GM23338 (cell line): ENCODE measurements around the gene MYO18A. TPM values are rescaled to one million over a fixed set of nuclear protein-coding genes. Genes with fewer than 3 reads are reported as not detected.
A peak's percentile ranks its signal among the peaks of the same experiment; 100 is the strongest.

ENCODE experiments used
- ATAC-seq: fragments of 200-7000 bp; cut with Tn5 transposase; 3 replicates; pipeline ENCODE4 v1.9.1; 2020
- DNase-seq: peaks from one replicate; pipeline ENCODE4 v3.0.0-alpha.2; 2015; ENCODE audit warnings: low spot score
- H2AFZ ChIP-seq: fragments of 200-600 bp; sonication (generic); 2 replicates; pipeline ENCODE4 v1.8.0; 2016; ENCODE audit warnings: antibody characterized with exemption, mild to moderate bottlenecking, moderate library complexity
- H3F3A ChIP-seq: fragments of 200-600 bp; sonication (generic); replicated peaks from 2 replicates; pipeline ENCODE4 v1.8.0; 2017; ENCODE audit warnings: antibody characterized with exemption, mixed run types, low read depth
- H3K27ac ChIP-seq: fragments of 200-600 bp; sonication (generic); 2 replicates; pipeline ENCODE4 v1.6.1; 2016; ENCODE audit warnings: low read depth
- H3K27me3 ChIP-seq: fragments of 200-600 bp; sonication (generic); 2 replicates; pipeline ENCODE4 v1.8.0; 2016; ENCODE audit warnings: mild to moderate bottlenecking, mixed run types, moderate library complexity; ENCODE audit not compliant: insufficient read depth
- H3K36me3 ChIP-seq: fragments of 200-600 bp; sonication (generic); 2 replicates; pipeline ENCODE4 v1.8.0; 2016; ENCODE audit warnings: mild to moderate bottlenecking; ENCODE audit not compliant: insufficient read depth
- H3K4me1 ChIP-seq: fragments of 200-600 bp; sonication (generic); 2 replicates; pipeline ENCODE4 v1.8.0; 2016; ENCODE audit warnings: mild to moderate bottlenecking, moderate library complexity; ENCODE audit not compliant: insufficient read depth
- H3K4me2 ChIP-seq: fragments of 200-600 bp; sonication (generic); 2 replicates; pipeline ENCODE4 v1.7.1; 2017; ENCODE audit warnings: mixed run types
- H3K4me3 ChIP-seq: fragments of 200-600 bp; sonication (generic); 2 replicates; pipeline ENCODE4 v1.6.1; 2016; ENCODE audit warnings: mixed run types
- H3K79me2 ChIP-seq: fragments of 200-600 bp; sonication (generic); replicated peaks from 2 replicates; pipeline ENCODE4 v1.8.0; 2017; ENCODE audit warnings: mild to moderate bottlenecking; ENCODE audit not compliant: insufficient read depth
- H3K9me2 ChIP-seq: fragments of 200-600 bp; sonication (generic); 2 replicates; pipeline ENCODE4 v1.8.0; 2017; ENCODE audit not compliant: insufficient read depth
- H4K20me1 ChIP-seq: fragments of 200-600 bp; sonication (generic); replicated peaks from 2 replicates; pipeline ENCODE4 v1.8.0; 2017; ENCODE audit warnings: mild to moderate bottlenecking; ENCODE audit not compliant: insufficient read depth
- H3K27ac Mint-ChIP-seq: 2 replicates; pipeline ENCODE4 v1.8.0; 2020; ENCODE audit warnings: inconsistent platforms, mild to moderate bottlenecking, moderate library complexity, mixed read lengths
- H3K27me3 Mint-ChIP-seq: 3 replicates; pipeline ENCODE4 v1.8.0; 2022; ENCODE audit warnings: low read depth, mild to moderate bottlenecking, moderate library complexity, mixed read lengths, inconsistent platforms; ENCODE audit not compliant: insufficient read depth, poor library complexity
- H3K36me3 Mint-ChIP-seq: 3 replicates; pipeline ENCODE4 v1.8.0; 2021; ENCODE audit warnings: low read depth, mild to moderate bottlenecking, inconsistent platforms, moderate library complexity, mixed read lengths
- H3K4me1 Mint-ChIP-seq: 3 replicates; pipeline ENCODE4 v1.8.0; 2020; ENCODE audit warnings: mild to moderate bottlenecking, inconsistent platforms, mixed read lengths
- H3K4me3 Mint-ChIP-seq: 3 replicates; pipeline ENCODE4 v1.8.0; 2021; ENCODE audit warnings: moderate library complexity, mild to moderate bottlenecking, inconsistent platforms, mixed read lengths
- H3K9me3 Mint-ChIP-seq: 3 replicates; pipeline ENCODE4 v1.8.0; 2020; ENCODE audit warnings: moderate library complexity, mild to moderate bottlenecking, inconsistent platforms, mixed read lengths
- CREB1 ChIP-seq: fragments of 250-450 bp; sonication (Bioruptor Pico); IDR thresholded peaks from 2 replicates; pipeline ENCODE4 v1.5.0; 2020; ENCODE audit warnings: low read depth, mild to moderate bottlenecking, moderate library complexity
- EZH2 ChIP-seq: fragments of 200-600 bp; sonication (generic); IDR thresholded peaks from one replicate; pipeline ENCODE4 v1.8.0; 2017; ENCODE audit warnings: antibody characterized with exemption, mild to moderate bottlenecking, low read depth; ENCODE audit not compliant: unreplicated experiment
- EZH2phosphoT487 ChIP-seq: fragments of 200-600 bp; sonication (generic); IDR thresholded peaks from one replicate; pipeline ENCODE4 v1.8.1; 2018; ENCODE audit warnings: antibody characterized with exemption; ENCODE audit not compliant: unreplicated experiment
- JUNB ChIP-seq: IDR thresholded peaks from one replicate; pipeline ENCODE4 v1.6.1; 2016; ENCODE audit warnings: antibody characterized with exemption; ENCODE audit not compliant: unreplicated experiment
- NANOG ChIP-seq: IDR thresholded peaks from 2 replicates; pipeline ENCODE4 v1.6.1; 2016; ENCODE audit warnings: antibody characterized with exemption, borderline replicate concordance
- POLR2AphosphoS5 ChIP-seq: IDR thresholded peaks from 2 replicates; pipeline ENCODE4 v1.6.1; 2016; ENCODE audit warnings: antibody characterized with exemption, low read depth
- STAT1 ChIP-seq: IDR thresholded peaks from one replicate; pipeline ENCODE4 v1.6.1; 2016; ENCODE audit warnings: antibody characterized with exemption; ENCODE audit not compliant: unreplicated experiment
- ZNF114 ChIP-seq: fragments of 250-450 bp; sonication (Bioruptor Pico); IDR thresholded peaks from 2 replicates; pipeline ENCODE4 v1.5.0; 2020; ENCODE audit warnings: mild to moderate bottlenecking, moderate library complexity
- ZNF331 ChIP-seq: fragments of 250-450 bp; sonication (Bioruptor Pico); IDR thresholded peaks from 2 replicates; pipeline ENCODE4 v1.5.0; 2020; ENCODE audit warnings: low read depth, mild to moderate bottlenecking, moderate library complexity
- polyA plus RNA-seq: library from polyadenylated mRNA; unstranded; fragments of >200 nt; fragmentation: Nextera tagmentation; extraction: Ambion mirVana; gene quantifications from 2 replicates; pipeline ENCODE4 v1.2.1, GENCODE V29; 2016
- total RNA-seq: library from RNA; depleted of rRNA; stranded (reverse); fragments of >200 nt; shearing (Covaris generic); gene quantifications from 2 replicates; pipeline ENCODE4 v1.2.3, GENCODE V29; 2014
- TF ChIP-seq, protein P1 (sequence below): IDR thresholded peaks from 2 replicates; pipeline ENCODE4 v1.6.1; 2016; ENCODE audit warnings: antibody characterized with exemption
- TF ChIP-seq, protein P2 (sequence below), 2 experiments: fragments of 200-600 bp in 1 of 2; sonication (generic) in 1 of 2; conservative IDR thresholded peaks; 2 replicates each; pipeline versions ENCODE4 v1.5.1 to v1.6.1; 2016 to 2017; ENCODE audit warnings: antibody characterized with exemption in 2 of 2, low read depth in 2 of 2, mild to moderate bottlenecking in 2 of 2, moderate library complexity in 1 of 2
- TF ChIP-seq, protein P3 (sequence below): fragments of 250-450 bp; sonication (Bioruptor Pico); IDR thresholded peaks from 2 replicates; pipeline ENCODE4 v1.5.0; 2020; ENCODE audit warnings: mild to moderate bottlenecking, moderate library complexity
- TF ChIP-seq, protein P4 (sequence below): IDR thresholded peaks from one replicate; pipeline ENCODE4 v1.6.1; 2018; ENCODE audit warnings: antibody characterized with exemption; ENCODE audit not compliant: unreplicated experiment

MYO18A gene
- total and polyA plus RNA-seq, 2 experiments from 2014 or later, result 18.3 to 37.5 TPM

DNA sequence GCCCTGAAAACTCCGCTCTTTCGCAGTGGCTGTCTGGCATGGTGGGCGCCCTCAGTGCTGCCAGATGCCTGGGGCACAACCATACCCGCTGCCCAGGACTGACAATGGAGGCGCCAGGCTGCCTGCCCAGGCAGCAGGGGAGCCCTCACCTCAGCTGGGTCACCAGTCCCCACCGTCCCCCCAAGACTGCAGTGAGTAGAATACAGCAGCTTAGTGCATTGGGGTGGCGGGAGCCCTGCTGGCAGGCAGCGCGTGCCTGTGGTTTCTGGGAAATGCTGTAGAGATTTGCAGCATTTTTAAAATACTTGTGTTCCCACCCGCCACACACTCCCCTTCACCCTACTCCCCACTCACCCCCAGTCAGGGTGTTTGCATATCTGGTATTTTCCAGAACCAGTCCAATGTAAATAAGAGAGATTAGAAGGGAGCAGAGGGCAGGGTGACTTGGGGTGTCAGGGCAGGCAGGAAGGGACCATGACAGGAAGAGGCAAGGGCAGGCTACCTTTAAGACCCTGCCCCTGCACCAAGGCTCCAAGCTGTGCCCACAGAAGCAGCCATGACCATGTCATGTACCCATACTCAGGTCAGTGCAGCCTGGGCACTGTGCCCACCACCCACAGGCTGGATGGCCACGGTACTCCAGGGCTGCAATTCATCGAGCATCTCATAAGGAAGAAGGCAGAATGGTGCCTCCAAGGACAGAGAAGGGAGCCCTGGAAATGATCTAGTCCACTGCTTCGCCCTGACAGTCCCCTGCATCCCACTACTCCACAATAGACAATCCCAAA, 21.5 kb downstream of the MYO18A start:
- no peak for DNase-seq
- H3K79me2 ChIP-seq, result peaks cover 18% of the 10 kb centered on the region; the same call in 1 of the 2 replicates
- no peak for ATAC-seq

More for the DNA sequence above, 21.5 kb downstream of the MYO18A start:
- Mint-ChIP-seq H3K27me3 (peaks cover 10% of the 10 kb centered on the region), H3K36me3 (no peaks in the 10 kb centered on the region; the same call in 2 of the 3 replicates), H3K4me3 (no peak overlapping the region), H3K27ac (peak overlapping the region; percentile 5; the same call in 1 of the 2 replicates), H3K9me3 (no peaks in the 10 kb centered on the region), H3K4me1 (peaks cover 41% of the 10 kb centered on the region)
- Histone ChIP-seq H3K4me1 (peaks cover 11% of the 10 kb centered on the region; the same call in 1 of the 2 replicates), H3K36me3 (no peaks in the 10 kb centered on the region), H4K20me1 (peaks cover 10% of the 10 kb centered on the region; the same call in 1 of the 2 replicates), H3K9me2 (no peaks in the 10 kb centered on the region), H2AFZ (no peak overlapping the region), H3K4me2 (no peak overlapping the region), H3K27me3 (no peaks in the 10 kb centered on the region), H3K4me3 (no peak overlapping the region), H3F3A (no peaks in the 10 kb centered on the region), H3K27ac (no peak overlapping the region)
- TF ChIP-seq, protein P1, sequence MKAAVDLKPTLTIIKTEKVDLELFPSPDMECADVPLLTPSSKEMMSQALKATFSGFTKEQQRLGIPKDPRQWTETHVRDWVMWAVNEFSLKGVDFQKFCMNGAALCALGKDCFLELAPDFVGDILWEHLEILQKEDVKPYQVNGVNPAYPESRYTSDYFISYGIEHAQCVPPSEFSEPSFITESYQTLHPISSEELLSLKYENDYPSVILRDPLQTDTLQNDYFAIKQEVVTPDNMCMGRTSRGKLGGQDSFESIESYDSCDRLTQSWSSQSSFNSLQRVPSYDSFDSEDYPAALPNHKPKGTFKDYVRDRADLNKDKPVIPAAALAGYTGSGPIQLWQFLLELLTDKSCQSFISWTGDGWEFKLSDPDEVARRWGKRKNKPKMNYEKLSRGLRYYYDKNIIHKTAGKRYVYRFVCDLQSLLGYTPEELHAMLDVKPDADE, result no peak
- TF ChIP-seq EZH2, result no peak
- TF ChIP-seq ZNF331 (CRISPR knock-in tag), result no peak
- TF ChIP-seq STAT1, result no peak
- TF ChIP-seq CREB1 (CRISPR knock-in tag), result no peak
- TF ChIP-seq ZNF114, result no peak
- TF ChIP-seq, protein P2, sequence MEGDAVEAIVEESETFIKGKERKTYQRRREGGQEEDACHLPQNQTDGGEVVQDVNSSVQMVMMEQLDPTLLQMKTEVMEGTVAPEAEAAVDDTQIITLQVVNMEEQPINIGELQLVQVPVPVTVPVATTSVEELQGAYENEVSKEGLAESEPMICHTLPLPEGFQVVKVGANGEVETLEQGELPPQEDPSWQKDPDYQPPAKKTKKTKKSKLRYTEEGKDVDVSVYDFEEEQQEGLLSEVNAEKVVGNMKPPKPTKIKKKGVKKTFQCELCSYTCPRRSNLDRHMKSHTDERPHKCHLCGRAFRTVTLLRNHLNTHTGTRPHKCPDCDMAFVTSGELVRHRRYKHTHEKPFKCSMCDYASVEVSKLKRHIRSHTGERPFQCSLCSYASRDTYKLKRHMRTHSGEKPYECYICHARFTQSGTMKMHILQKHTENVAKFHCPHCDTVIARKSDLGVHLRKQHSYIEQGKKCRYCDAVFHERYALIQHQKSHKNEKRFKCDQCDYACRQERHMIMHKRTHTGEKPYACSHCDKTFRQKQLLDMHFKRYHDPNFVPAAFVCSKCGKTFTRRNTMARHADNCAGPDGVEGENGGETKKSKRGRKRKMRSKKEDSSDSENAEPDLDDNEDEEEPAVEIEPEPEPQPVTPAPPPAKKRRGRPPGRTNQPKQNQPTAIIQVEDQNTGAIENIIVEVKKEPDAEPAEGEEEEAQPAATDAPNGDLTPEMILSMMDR (conservative IDR thresholded peaks at IDR 0.05; ENCODE audit: low read depth in 2 of 2), result no peak
- TF ChIP-seq JUNB, result no peak
- TF ChIP-seq, protein P3, sequence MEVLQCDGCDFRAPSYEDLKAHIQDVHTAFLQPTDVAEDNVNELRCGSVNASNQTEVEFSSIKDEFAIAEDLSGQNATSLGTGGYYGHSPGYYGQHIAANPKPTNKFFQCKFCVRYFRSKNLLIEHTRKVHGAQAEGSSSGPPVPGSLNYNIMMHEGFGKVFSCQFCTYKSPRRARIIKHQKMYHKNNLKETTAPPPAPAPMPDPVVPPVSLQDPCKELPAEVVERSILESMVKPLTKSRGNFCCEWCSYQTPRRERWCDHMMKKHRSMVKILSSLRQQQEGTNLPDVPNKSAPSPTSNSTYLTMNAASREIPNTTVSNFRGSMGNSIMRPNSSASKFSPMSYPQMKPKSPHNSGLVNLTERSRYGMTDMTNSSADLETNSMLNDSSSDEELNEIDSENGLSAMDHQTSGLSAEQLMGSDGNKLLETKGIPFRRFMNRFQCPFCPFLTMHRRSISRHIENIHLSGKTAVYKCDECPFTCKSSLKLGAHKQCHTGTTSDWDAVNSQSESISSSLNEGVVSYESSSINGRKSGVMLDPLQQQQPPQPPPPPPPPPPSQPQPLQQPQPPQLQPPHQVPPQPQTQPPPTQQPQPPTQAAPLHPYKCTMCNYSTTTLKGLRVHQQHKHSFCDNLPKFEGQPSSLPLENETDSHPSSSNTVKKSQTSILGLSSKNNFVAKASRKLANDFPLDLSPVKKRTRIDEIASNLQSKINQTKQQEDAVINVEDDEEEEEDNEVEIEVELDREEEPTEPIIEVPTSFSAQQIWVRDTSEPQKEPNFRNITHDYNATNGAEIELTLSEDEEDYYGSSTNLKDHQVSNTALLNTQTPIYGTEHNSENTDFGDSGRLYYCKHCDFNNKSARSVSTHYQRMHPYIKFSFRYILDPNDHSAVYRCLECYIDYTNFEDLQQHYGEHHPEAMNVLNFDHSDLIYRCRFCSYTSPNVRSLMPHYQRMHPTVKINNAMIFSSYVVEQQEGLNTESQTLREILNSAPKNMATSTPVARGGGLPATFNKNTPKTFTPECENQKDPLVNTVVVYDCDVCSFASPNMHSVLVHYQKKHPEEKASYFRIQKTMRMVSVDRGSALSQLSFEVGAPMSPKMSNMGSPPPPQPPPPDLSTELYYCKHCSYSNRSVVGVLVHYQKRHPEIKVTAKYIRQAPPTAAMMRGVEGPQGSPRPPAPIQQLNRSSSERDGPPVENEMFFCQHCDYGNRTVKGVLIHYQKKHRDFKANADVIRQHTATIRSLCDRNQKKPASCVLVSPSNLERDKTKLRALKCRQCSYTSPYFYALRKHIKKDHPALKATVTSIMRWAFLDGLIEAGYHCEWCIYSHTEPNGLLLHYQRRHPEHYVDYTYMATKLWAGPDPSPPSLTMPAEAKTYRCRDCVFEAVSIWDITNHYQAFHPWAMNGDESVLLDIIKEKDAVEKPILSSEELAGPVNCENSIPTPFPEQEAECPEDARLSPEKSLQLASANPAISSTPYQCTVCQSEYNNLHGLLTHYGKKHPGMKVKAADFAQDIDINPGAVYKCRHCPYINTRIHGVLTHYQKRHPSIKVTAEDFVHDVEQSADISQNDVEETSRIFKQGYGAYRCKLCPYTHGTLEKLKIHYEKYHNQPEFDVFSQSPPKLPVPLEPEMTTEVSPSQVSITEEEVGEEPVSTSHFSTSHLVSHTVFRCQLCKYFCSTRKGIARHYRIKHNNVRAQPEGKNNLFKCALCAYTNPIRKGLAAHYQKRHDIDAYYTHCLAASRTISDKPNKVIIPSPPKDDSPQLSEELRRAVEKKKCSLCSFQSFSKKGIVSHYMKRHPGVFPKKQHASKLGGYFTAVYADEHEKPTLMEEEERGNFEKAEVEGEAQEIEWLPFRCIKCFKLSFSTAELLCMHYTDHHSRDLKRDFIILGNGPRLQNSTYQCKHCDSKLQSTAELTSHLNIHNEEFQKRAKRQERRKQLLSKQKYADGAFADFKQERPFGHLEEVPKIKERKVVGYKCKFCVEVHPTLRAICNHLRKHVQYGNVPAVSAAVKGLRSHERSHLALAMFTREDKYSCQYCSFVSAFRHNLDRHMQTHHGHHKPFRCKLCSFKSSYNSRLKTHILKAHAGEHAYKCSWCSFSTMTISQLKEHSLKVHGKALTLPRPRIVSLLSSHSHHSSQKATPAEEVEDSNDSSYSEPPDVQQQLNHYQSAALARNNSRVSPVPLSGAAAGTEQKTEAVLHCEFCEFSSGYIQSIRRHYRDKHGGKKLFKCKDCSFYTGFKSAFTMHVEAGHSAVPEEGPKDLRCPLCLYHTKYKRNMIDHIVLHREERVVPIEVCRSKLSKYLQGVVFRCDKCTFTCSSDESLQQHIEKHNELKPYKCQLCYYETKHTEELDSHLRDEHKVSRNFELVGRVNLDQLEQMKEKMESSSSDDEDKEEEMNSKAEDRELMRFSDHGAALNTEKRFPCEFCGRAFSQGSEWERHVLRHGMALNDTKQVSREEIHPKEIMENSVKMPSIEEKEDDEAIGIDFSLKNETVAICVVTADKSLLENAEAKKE, result no peak
- TF ChIP-seq, protein P4, sequence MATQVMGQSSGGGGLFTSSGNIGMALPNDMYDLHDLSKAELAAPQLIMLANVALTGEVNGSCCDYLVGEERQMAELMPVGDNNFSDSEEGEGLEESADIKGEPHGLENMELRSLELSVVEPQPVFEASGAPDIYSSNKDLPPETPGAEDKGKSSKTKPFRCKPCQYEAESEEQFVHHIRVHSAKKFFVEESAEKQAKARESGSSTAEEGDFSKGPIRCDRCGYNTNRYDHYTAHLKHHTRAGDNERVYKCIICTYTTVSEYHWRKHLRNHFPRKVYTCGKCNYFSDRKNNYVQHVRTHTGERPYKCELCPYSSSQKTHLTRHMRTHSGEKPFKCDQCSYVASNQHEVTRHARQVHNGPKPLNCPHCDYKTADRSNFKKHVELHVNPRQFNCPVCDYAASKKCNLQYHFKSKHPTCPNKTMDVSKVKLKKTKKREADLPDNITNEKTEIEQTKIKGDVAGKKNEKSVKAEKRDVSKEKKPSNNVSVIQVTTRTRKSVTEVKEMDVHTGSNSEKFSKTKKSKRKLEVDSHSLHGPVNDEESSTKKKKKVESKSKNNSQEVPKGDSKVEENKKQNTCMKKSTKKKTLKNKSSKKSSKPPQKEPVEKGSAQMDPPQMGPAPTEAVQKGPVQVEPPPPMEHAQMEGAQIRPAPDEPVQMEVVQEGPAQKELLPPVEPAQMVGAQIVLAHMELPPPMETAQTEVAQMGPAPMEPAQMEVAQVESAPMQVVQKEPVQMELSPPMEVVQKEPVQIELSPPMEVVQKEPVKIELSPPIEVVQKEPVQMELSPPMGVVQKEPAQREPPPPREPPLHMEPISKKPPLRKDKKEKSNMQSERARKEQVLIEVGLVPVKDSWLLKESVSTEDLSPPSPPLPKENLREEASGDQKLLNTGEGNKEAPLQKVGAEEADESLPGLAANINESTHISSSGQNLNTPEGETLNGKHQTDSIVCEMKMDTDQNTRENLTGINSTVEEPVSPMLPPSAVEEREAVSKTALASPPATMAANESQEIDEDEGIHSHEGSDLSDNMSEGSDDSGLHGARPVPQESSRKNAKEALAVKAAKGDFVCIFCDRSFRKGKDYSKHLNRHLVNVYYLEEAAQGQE, result no peak
- TF ChIP-seq NANOG, result no peak
- no peak for TF ChIP-seq POLR2AphosphoS5
- no peak for TF ChIP-seq EZH2phosphoT487
